NCI-H345 treated with DMSO at 0.1 percent for 48 hours (cell line): ENCODE data around the gene CACNA1S.

ENCODE experiments used
- DNase-seq: peaks from one replicate; lab custom pipeline; 2025; ENCODE audit not compliant: unreplicated experiment; lab: John Stamatoyannopoulos, UW

The CACNA1S gene

GRCh38 chr1:201096041-201096461, 16.2 kb downstream of the CACNA1S start:
- no peak for DNase-seq

GRCh38 chr1:201095581-201095980, 16.6 kb downstream of the CACNA1S start:
- DNase-seq, result no peak

GRCh38 chr1:201094832-201095231, 17.4 kb downstream of the CACNA1S start:
- no peak for DNase-seq

GRCh38 chr1:201093962-201094361, 18.3 kb downstream of the CACNA1S start:
- no peak for DNase-seq

- no peak for DNase-seq
These were observed 18.7 kb downstream of the CACNA1S start for GRCh38 chr1:201093561-201093960.

- DNase-seq, result no peak
These were observed 19.5 kb downstream of the CACNA1S start for GRCh38 chr1:201092738-201093137.

- DNase-seq, result no peak
These were observed 21.0 kb downstream of the CACNA1S start for GRCh38 chr1:201091256-201091655.

GRCh38 chr1:201090541-201090940, 21.7 kb downstream of the CACNA1S start:
- DNase-seq, result no peak

- DNase-seq, result no peak
These were observed 22.6 kb downstream of the CACNA1S start for GRCh38 chr1:201089596-201089995.

GRCh38 chr1:201088901-201089525, 23.2 kb downstream of the CACNA1S start:
- DNase-seq, result no peak

GRCh38 chr1:201088395-201088794, 23.8 kb downstream of the CACNA1S start:
- no peak for DNase-seq

- peak; percentile 21 for DNase-seq
These were observed 26.1 kb downstream of the CACNA1S start for GRCh38 chr1:201085902-201086735.

- no peak for DNase-seq
These were observed 27.9 kb downstream of the CACNA1S start for GRCh38 chr1:201084295-201084694.

GRCh38 chr1:201083741-201084140, 28.5 kb downstream of the CACNA1S start:
- no peak for DNase-seq

- no peak for DNase-seq
These were observed 32.1 kb downstream of the CACNA1S start for GRCh38 chr1:201080135-201080534.

GRCh38 chr1:201077736-201078135, 34.5 kb downstream of the CACNA1S start:
- no peak for DNase-seq

GRCh38 chr1:201077116-201077515, 35.1 kb downstream of the CACNA1S start:
- DNase-seq, result no peak

GRCh38 chr1:201076092-201076491, 36.1 kb downstream of the CACNA1S start:
- no peak for DNase-seq

GRCh38 chr1:201074018-201074417, 38.2 kb downstream of the CACNA1S start:
- no peak for DNase-seq

- DNase-seq, result no peak
These were observed 39.3 kb downstream of the CACNA1S start for GRCh38 chr1:201072922-201073321.

GRCh38 chr1:201072149-201072548, 40.1 kb downstream of the CACNA1S start:
- no peak for DNase-seq

- no peak for DNase-seq
These were observed 42.6 kb downstream of the CACNA1S start for GRCh38 chr1:201069636-201070035.
